CD4-positive, alpha-beta memory T cell (primary cell): ENCODE measurements around the gene CD164. TPM values are rescaled to one million over a fixed set of nuclear protein-coding genes. Genes with fewer than 3 reads are reported as not detected.

ENCODE experiments used
- CTCF ChIA-PET: fragments of 350-600 bp; sonication (Branson Sonifier 250); formaldehyde crosslinking; loops from one replicate; lab custom pipeline; 2021; ENCODE audit warnings: inconsistent platforms; ENCODE audit not compliant: partially characterized antibody; lab: Charles Lee
- POLR2A ChIA-PET: fragments of 350-600 bp; sonication (Branson Sonifier 250); formaldehyde crosslinking; loops from one replicate; lab custom pipeline; 2021; ENCODE audit not compliant: partially characterized antibody; lab: Charles Lee
- DNase-seq, 5 donors: peaks; one replicate each; pipeline versions ENCODE4 v3.0.0 to v3.0.0-alpha.2; 2020 to 2022; ENCODE audit warnings: mixed read lengths in 1 of 5
- H3K27ac ChIP-seq: one replicate; pipeline ENCODE4 v1.7.0; 2013; ENCODE audit warnings: low read depth, low read length
- H3K27me3 ChIP-seq: 2 replicates; pipeline ENCODE4 v1.7.0; 2013; ENCODE audit warnings: mild to moderate bottlenecking, low read length, moderate library complexity; ENCODE audit not compliant: insufficient read depth
- H3K36me3 ChIP-seq: 2 replicates; pipeline ENCODE4 v1.7.0; 2013; ENCODE audit warnings: mild to moderate bottlenecking, low read length, moderate library complexity; ENCODE audit not compliant: insufficient read depth
- H3K4me1 ChIP-seq: 2 replicates; pipeline ENCODE4 v1.7.0; 2013; ENCODE audit warnings: mild to moderate bottlenecking, low read length, moderate library complexity; ENCODE audit not compliant: insufficient read depth
- H3K4me3 ChIP-seq, 2 donors: one replicate each; pipeline ENCODE4 v1.7.0; 2013; ENCODE audit warnings: low read length in 2 of 2, mild to moderate bottlenecking in 1 of 2
- H3K9me3 ChIP-seq, 2 donors: one replicate each; pipeline ENCODE4 v1.7.0; 2013; ENCODE audit warnings: low read length in 2 of 2, control low read depth in 1 of 2; ENCODE audit not compliant: control insufficient read depth in 1 of 2
- H3K27ac Mint-ChIP-seq, 7 donors: one replicate each; pipeline ENCODE4 v1.8.0; 2020 to 2021; ENCODE audit warnings: mixed read lengths in 7 of 7, mild to moderate bottlenecking in 6 of 7, inconsistent platforms in 3 of 7, moderate library complexity in 3 of 7
- H3K27me3 Mint-ChIP-seq, 2 donors: one replicate each; pipeline ENCODE4 v1.8.0; 2020 to 2021; ENCODE audit warnings: mixed read lengths in 2 of 2
- H3K36me3 Mint-ChIP-seq, 2 donors: one replicate each; pipeline ENCODE4 v1.8.0; 2020 to 2021; ENCODE audit warnings: mixed read lengths in 2 of 2, inconsistent platforms in 1 of 2, mild to moderate bottlenecking in 1 of 2
- H3K4me1 Mint-ChIP-seq, 4 donors: one replicate each; pipeline ENCODE4 v1.8.0; 2020 to 2021; ENCODE audit warnings: mixed read lengths in 4 of 4, mild to moderate bottlenecking in 1 of 4
- H3K4me3 Mint-ChIP-seq, 8 donors: one replicate each; pipeline ENCODE4 v1.8.0; 2020 to 2021; ENCODE audit warnings: mixed read lengths in 8 of 8, mild to moderate bottlenecking in 7 of 8, moderate library complexity in 6 of 8, inconsistent platforms in 3 of 8
- H3K9me3 Mint-ChIP-seq, 8 donors: one replicate each; pipeline ENCODE4 v1.8.0; 2020 to 2021; ENCODE audit warnings: mixed read lengths in 8 of 8, mild to moderate bottlenecking in 5 of 8, inconsistent platforms in 3 of 8, moderate library complexity in 1 of 8
- intact Hi-C: fragments of 100-400 bp; cut with micrococcal nuclease; formaldehyde crosslinking; loops from one replicate; pipeline ENCODE4 v1.15.1; 2023
- polyA plus RNA-seq, 2 donors: library from polyadenylated mRNA; unstranded; fragments of 300-500 nt; fragmentation: Illumina TruSeq; gene quantifications; one replicate each; pipeline ENCODE4 v1.2.3, GENCODE V29; 2021
- total RNA-seq, 2 experiments: library from RNA; stranded (reverse); gene quantifications; one replicate each; pipeline ENCODE4 v1.2.3, GENCODE V29; 2021

Gene CD164
- total RNA-seq, result 100 to 1,000 TPM; 222 to 231 TPM
- 100 to 1,000 TPM; 302 to 445 TPM for polyA plus RNA-seq

- peak within 1 kb of the TSS; percentile 99 to 100 (median 99) for H3K27ac Mint-ChIP-seq
- H3K9me3 Mint-ChIP-seq, result no peaks in the 10 kb centered on the region
- ChIA-PET CTCF (interaction anchor here (0.6 to 7.2 kb wide), 36 partner anchors 10 to 1606 kb away, joined by 3 to 161 read pairs (median 6); partner anchors contain the start of genes AK9, CEP57L1, FIG4 and PPIL6), POLR2A (interaction anchor here (0.7 to 5.6 kb wide), 38 partner anchors 9 to 1577 kb away, joined by 3 to 148 read pairs (median 6); partner anchors contain the start of genes AK9, AMD1, CDK19 and CEP57L1)
- peak within 1 kb of the TSS; percentile 89 to 98 (median 98) for H3K4me3 Mint-ChIP-seq
- Histone ChIP-seq H3K36me3 (peaks cover 13% of the 10 kb centered on the region), H3K4me3 (peak within 1 kb of the TSS; percentile 88 to 96), H3K4me1 (peaks cover 46% of the 10 kb centered on the region), H3K27me3 (no peaks in the 10 kb centered on the region), H3K9me3 (no peaks in the 10 kb centered on the region), H3K27ac (peak within 1 kb of the TSS; percentile 97)
- peaks cover 13 to 38% of the 10 kb centered on the region in 2 donors for H3K36me3 Mint-ChIP-seq
- peak; percentile 94 to 97 (median 97) for DNase-seq
- intact Hi-C loops, result loop anchor here (1.0 to 10.0 kb wide), 14 partner anchors 73 to 1493 kb away; partner anchors contain the start of genes AK9, AMD1, ARMC2 and CDC40
- no peaks in the 10 kb centered on the region for H3K27me3 Mint-ChIP-seq
- peaks cover 32 to 62% (median 46%) of the 10 kb centered on the region in 4 donors for H3K4me1 Mint-ChIP-seq
Observed at GRCh38 chr6:109381747-109382575, at the start of gene CD164. CD164 (minus strand) TSS chr6:109382467; CDS start chr6:109382378, 89 bp downstream.

- H3K4me3 ChIP-seq, result no peak overlapping the region
- no peaks in the 10 kb centered on the region for H3K9me3 ChIP-seq
- no peak overlapping the region for H3K27ac ChIP-seq
- DNase-seq, result no peak
- Mint-ChIP-seq H3K27ac (peak overlapping the region in 2 of 7 donors; percentile 3 to 57), H3K9me3 (no peaks in the 10 kb centered on the region), H3K4me3 (no peak overlapping the region), H3K27me3 (peaks cover 2 to 4% of the 10 kb centered on the region in 2 donors), H3K36me3 (no peaks in the 10 kb centered on the region), H3K4me1 (peaks cover 0 to 3% (median 0%) of the 10 kb centered on the region in 4 donors)
- CTCF ChIA-PET, result no interaction called here
- POLR2A ChIA-PET, result interaction anchor here (0.7 kb wide), 1 partner anchor 21 kb away, joined by 3 read pairs; no protein-coding TSS in a partner anchor
- no peaks in the 10 kb centered on the region for H3K36me3 ChIP-seq
- no peaks in the 10 kb centered on the region for H3K27me3 ChIP-seq
- no peaks in the 10 kb centered on the region for H3K4me1 ChIP-seq
- intact Hi-C loops, result no loop called here
Observed at GRCh38 chr6:109429496-109429895, 47.2 kb upstream of the CD164 start.

GRCh38 chr6:109428889-109429477, 46.7 kb upstream of the CD164 start:
- H3K36me3 ChIP-seq, result no peaks in the 10 kb centered on the region
- no peak overlapping the region for H3K4me3 ChIP-seq
- ChIA-PET POLR2A (interaction anchor here (0.7 kb wide), 1 partner anchor 21 kb away, joined by 3 read pairs; no protein-coding TSS in a partner anchor), CTCF (no interaction called here)
- Mint-ChIP-seq H3K36me3 (no peaks in the 10 kb centered on the region), H3K27ac (no peak overlapping the region), H3K4me3 (no peak overlapping the region), H3K9me3 (no peaks in the 10 kb centered on the region), H3K27me3 (peaks cover 2 to 4% of the 10 kb centered on the region in 2 donors), H3K4me1 (peaks cover 0 to 3% (median 0%) of the 10 kb centered on the region in 4 donors)
- intact Hi-C loops, result no loop called here
- no peak for DNase-seq
- H3K27ac ChIP-seq, result no peak overlapping the region
- H3K4me1 ChIP-seq, result no peaks in the 10 kb centered on the region
- no peaks in the 10 kb centered on the region for H3K27me3 ChIP-seq
- no peaks in the 10 kb centered on the region for H3K9me3 ChIP-seq

GRCh38 chr6:109424946-109425345, 42.7 kb upstream of the CD164 start:
- Mint-ChIP-seq H3K4me3 (no peak overlapping the region), H3K27ac (no peak overlapping the region), H3K4me1 (peaks cover 0 to 2% (median 0%) of the 10 kb centered on the region in 4 donors), H3K9me3 (no peaks in the 10 kb centered on the region), H3K27me3 (peaks cover 2 to 4% of the 10 kb centered on the region in 2 donors), H3K36me3 (no peaks in the 10 kb centered on the region)
- no peak overlapping the region for H3K4me3 ChIP-seq
- CTCF ChIA-PET, result no interaction called here
- POLR2A ChIA-PET, result no interaction called here
- H3K4me1 ChIP-seq, result no peaks in the 10 kb centered on the region
- H3K27me3 ChIP-seq, result no peaks in the 10 kb centered on the region
- H3K27ac ChIP-seq, result no peak overlapping the region
- no peaks in the 10 kb centered on the region for H3K9me3 ChIP-seq
- DNase-seq, result no peak
- H3K36me3 ChIP-seq, result no peaks in the 10 kb centered on the region
- intact Hi-C loops, result no loop called here

- ChIA-PET POLR2A (no interaction called here), CTCF (no interaction called here)
- H3K9me3 ChIP-seq, result no peaks in the 10 kb centered on the region
- H3K27ac ChIP-seq, result no peak overlapping the region
- H3K4me1 Mint-ChIP-seq, result peaks cover 0 to 2% (median 0%) of the 10 kb centered on the region in 4 donors
- H3K4me3 Mint-ChIP-seq, result no peak overlapping the region
- H3K4me3 ChIP-seq, result no peak overlapping the region
- peak overlapping the region in 1 of 7 donors; percentile 2 for H3K27ac Mint-ChIP-seq
- intact Hi-C loops, result no loop called here
- no peaks in the 10 kb centered on the region for H3K36me3 ChIP-seq
- no peaks in the 10 kb centered on the region for H3K27me3 ChIP-seq
- no peaks in the 10 kb centered on the region for H3K4me1 ChIP-seq
- DNase-seq, result no peak
- no peaks in the 10 kb centered on the region for H3K9me3 Mint-ChIP-seq
- H3K36me3 Mint-ChIP-seq, result no peaks in the 10 kb centered on the region
- peaks cover 0 to 1% of the 10 kb centered on the region in 2 donors for H3K27me3 Mint-ChIP-seq
Observed at GRCh38 chr6:109421184-109421583, 38.9 kb upstream of the CD164 start.

GRCh38 chr6:109420751-109421150, 38.5 kb upstream of the CD164 start:
- Mint-ChIP-seq H3K36me3 (no peaks in the 10 kb centered on the region), H3K9me3 (no peaks in the 10 kb centered on the region)
- POLR2A ChIA-PET, result no interaction called here

GRCh38 chr6:109417646-109418045, 35.4 kb upstream of the CD164 start:
- Histone ChIP-seq H3K27ac (no peak overlapping the region), H3K4me3 (no peak overlapping the region), H3K36me3 (no peaks in the 10 kb centered on the region), H3K4me1 (no peaks in the 10 kb centered on the region), H3K27me3 (no peaks in the 10 kb centered on the region), H3K9me3 (no peaks in the 10 kb centered on the region)
- no peak overlapping the region for H3K27ac Mint-ChIP-seq
- intact Hi-C loops, result no loop called here
- H3K27me3 Mint-ChIP-seq, result peaks cover 2 to 4% of the 10 kb centered on the region in 2 donors
- CTCF ChIA-PET, result no interaction called here
- POLR2A ChIA-PET, result no interaction called here
- H3K4me3 Mint-ChIP-seq, result no peak overlapping the region
- no peak for DNase-seq
- H3K4me1 Mint-ChIP-seq, result no peaks in the 10 kb centered on the region
- H3K9me3 Mint-ChIP-seq, result peaks cover 0 to 2% (median 0%) of the 10 kb centered on the region in 8 donors
- H3K36me3 Mint-ChIP-seq, result no peaks in the 10 kb centered on the region

More at GRCh38 chr6:109420751-109421150, 38.5 kb upstream of the CD164 start:
- DNase-seq, result no peak
- Histone ChIP-seq H3K4me3 (no peak overlapping the region), H3K27ac (no peak overlapping the region), H3K27me3 (no peaks in the 10 kb centered on the region), H3K36me3 (no peaks in the 10 kb centered on the region), H3K9me3 (no peaks in the 10 kb centered on the region), H3K4me1 (no peaks in the 10 kb centered on the region)
- Mint-ChIP-seq H3K4me1 (peaks cover 0 to 2% (median 0%) of the 10 kb centered on the region in 4 donors), H3K27ac (peak overlapping the region in 1 of 7 donors; percentile 2), H3K4me3 (no peak overlapping the region), H3K27me3 (peaks cover 0 to 1% of the 10 kb centered on the region in 2 donors)
- intact Hi-C loops, result no loop called here
- CTCF ChIA-PET, result no interaction called here
